Non-pigmented ciliary epithelial cell (primary cell): Measurements from ENCODE around the gene SGPL1.

Experiments
- DNase-seq: peaks from one replicate; pipeline ENCODE4 v3.0.0-alpha.2; 2010; ENCODE audit warnings: low read depth

Gene SGPL1

GRCh38 chr10:70811881-70812280 is 3.9 kb upstream of the SGPL1 start:
- DNase-seq = no peak

- DNase-seq = no peak
These were observed 2.9 kb upstream of the SGPL1 start for GRCh38 chr10:70812814-70813213.

GRCh38 chr10:70814126-70814525 is 1.6 kb upstream of the SGPL1 start:
- no peak for DNase-seq

GRCh38 chr10:70816220-70816894 is 609 bp downstream of the SGPL1 start:
- DNase-seq = peak; percentile 82

GRCh38 chr10:70820976-70821750 is 5.4 kb downstream of the SGPL1 start:
- DNase-seq = no peak

GRCh38 chr10:70822076-70822820 is 6.5 kb downstream of the SGPL1 start:
- DNase-seq = no peak

GRCh38 chr10:70827086-70827757 is 11.5 kb downstream of the SGPL1 start:
- no peak for DNase-seq

GRCh38 chr10:70828923-70829322 is 13.2 kb downstream of the SGPL1 start:
- no peak for DNase-seq

- no peak for DNase-seq
These were observed 13.8 kb downstream of the SGPL1 start for GRCh38 chr10:70829543-70829942.

GRCh38 chr10:70830164-70830563 is 14.4 kb downstream of the SGPL1 start:
- DNase-seq = no peak

GRCh38 chr10:70832221-70832620 is 16.5 kb downstream of the SGPL1 start:
- no peak for DNase-seq

GRCh38 chr10:70832852-70833528 is 17.2 kb downstream of the SGPL1 start:
- DNase-seq = peak; percentile 93

GRCh38 chr10:70833601-70834000 is 17.9 kb downstream of the SGPL1 start:
- no peak for DNase-seq

GRCh38 chr10:70834021-70834420 is 18.3 kb downstream of the SGPL1 start:
- no peak for DNase-seq

- no peak for DNase-seq
These were observed 18.8 kb downstream of the SGPL1 start for GRCh38 chr10:70834441-70835151.

GRCh38 chr10:70836319-70836718 is 20.6 kb downstream of the SGPL1 start:
- no peak for DNase-seq

GRCh38 chr10:70837660-70838059 is 21.9 kb downstream of the SGPL1 start:
- DNase-seq = no peak

- DNase-seq = no peak
These were observed 22.6 kb downstream of the SGPL1 start for GRCh38 chr10:70838270-70838805.

GRCh38 chr10:70840836-70841235 is 25.1 kb downstream of the SGPL1 start:
- DNase-seq = no peak

- DNase-seq = no peak
These were observed 27.6 kb downstream of the SGPL1 start for GRCh38 chr10:70843333-70843732.
